Subcutaneous abdominal adipose tissue (tissue), 5 donors: Measurements from ENCODE around the gene TLE7.

Source experiments
- H3K27ac ChIP-seq: one replicate; pipeline ENCODE4 v1.7.0; 2013; ENCODE audit warnings: low read depth, mild to moderate bottlenecking, inconsistent platforms, low read length, moderate library complexity
- H3K27me3 ChIP-seq, 5 donors: one replicate each; pipeline ENCODE4 v1.7.0; 2013; ENCODE audit warnings: low read length in 5 of 5, inconsistent platforms in 1 of 5; ENCODE audit not compliant: control insufficient read depth in 5 of 5, insufficient read depth in 4 of 5
- H3K36me3 ChIP-seq, 5 donors: one replicate each; pipeline ENCODE4 v1.7.0; 2013; ENCODE audit warnings: low read length in 5 of 5; ENCODE audit not compliant: control insufficient read depth in 5 of 5, insufficient read depth in 5 of 5
- H3K4me1 ChIP-seq, 5 donors: one replicate each; pipeline ENCODE4 v1.7.0; 2013; ENCODE audit warnings: low read length in 5 of 5, mild to moderate bottlenecking in 3 of 5, moderate library complexity in 1 of 5; ENCODE audit not compliant: control insufficient read depth in 5 of 5, insufficient read depth in 5 of 5
- H3K4me3 ChIP-seq, 5 donors: one replicate each; pipeline ENCODE4 v1.7.0; 2013; ENCODE audit warnings: low read length in 5 of 5, low read depth in 1 of 5
- H3K9ac ChIP-seq, 5 donors: one replicate each; pipeline ENCODE4 v1.7.0; 2013; ENCODE audit warnings: low read length in 5 of 5, mild to moderate bottlenecking in 4 of 5, moderate library complexity in 3 of 5
- H3K9me3 ChIP-seq, 5 donors: one replicate each; pipeline ENCODE4 v1.7.0; 2013; ENCODE audit warnings: low read length in 5 of 5; ENCODE audit not compliant: control insufficient read depth in 5 of 5
- donor health status: healthy.
- donor health status: healthy.
- donor health status: healthy.
- donor health status: healthy.
- donor health status: healthy.

Gene TLE7

GRCh38 chr16:71384073-71384724 lies 57.7 kb downstream of the TLE7 start:
- H3K4me1 ChIP-seq: peaks cover 0 to 5% (median 0%) of the 10 kb centered on the region in 5 donors
- H3K27me3 ChIP-seq: peaks cover 0 to 5% (median 3%) of the 10 kb centered on the region in 5 donors
- no peaks in the 10 kb centered on the region for H3K9me3 ChIP-seq
- peaks cover 2 to 28% (median 26%) of the 10 kb centered on the region in 5 donors for H3K36me3 ChIP-seq
- no peak overlapping the region for H3K9ac ChIP-seq
- H3K4me3 ChIP-seq: no peak overlapping the region
- no peak overlapping the region for H3K27ac ChIP-seq

GRCh38 chr16:71383054-71383773 lies 58.6 kb downstream of the TLE7 start:
- Histone ChIP-seq H3K27me3 (peaks cover 0 to 5% (median 3%) of the 10 kb centered on the region in 5 donors), H3K4me1 (peaks cover 0 to 5% (median 0%) of the 10 kb centered on the region in 5 donors), H3K27ac (no peak overlapping the region), H3K9ac (no peak overlapping the region), H3K9me3 (no peaks in the 10 kb centered on the region), H3K36me3 (peaks cover 2 to 31% (median 27%) of the 10 kb centered on the region in 5 donors), H3K4me3 (no peak overlapping the region)

- Histone ChIP-seq H3K27me3 (peaks cover 0 to 5% (median 3%) of the 10 kb centered on the region in 5 donors), H3K9ac (no peak overlapping the region), H3K4me3 (no peak overlapping the region), H3K36me3 (peaks cover 0 to 48% (median 44%) of the 10 kb centered on the region in 5 donors), H3K27ac (no peak overlapping the region), H3K4me1 (peaks cover 0 to 5% (median 0%) of the 10 kb centered on the region in 5 donors), H3K9me3 (no peaks in the 10 kb centered on the region)
Measured at GRCh38 chr16:71380831-71381230, 61.0 kb downstream of the TLE7 start.
